ENCODE data around the gene GRIN2B.

The GRIN2B gene

DNA sequence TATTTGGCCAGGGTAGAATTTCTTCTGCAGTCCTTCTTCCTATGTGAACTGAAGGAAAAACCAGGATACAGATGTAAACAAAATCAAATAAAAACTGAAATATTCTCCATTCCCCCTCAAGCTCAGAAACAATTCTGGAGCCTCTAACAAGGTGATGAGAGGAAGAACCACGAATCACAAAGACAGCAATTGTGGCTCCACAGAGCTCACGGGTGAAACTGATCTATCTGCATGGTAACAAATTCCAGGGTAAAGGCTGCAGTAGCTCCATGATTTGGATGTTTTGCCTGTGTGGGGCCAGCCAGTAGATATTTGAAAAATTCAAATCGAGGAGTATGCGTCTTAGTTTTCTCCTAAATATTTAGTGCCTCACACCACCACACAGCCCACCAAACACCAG is 10.6 kb downstream of the GRIN2B start:
- Histone ChIP-seq H3K9ac (no peak overlapping the region), H3K36me3 (ENCODE audit: insufficient read depth) (no peaks in the 10 kb centered on the region), H3K4me2 (no peak overlapping the region), H3K79me2 (ENCODE audit: insufficient read depth, low read depth) (no peaks in the 10 kb centered on the region), H3K4me3 (IDR thresholded peaks at IDR 0.05; ENCODE audit: insufficient read depth, low read depth, low read length) (no peak overlapping the region), H3K27me3 (ENCODE audit: insufficient read depth, low read depth) (no peaks in the 10 kb centered on the region), H3K27ac (no peak overlapping the region), H4K20me1 (ENCODE audit: insufficient read depth) (no peaks in the 10 kb centered on the region), H2AFZ (ENCODE audit: low read depth) (no peak overlapping the region), H3K4me1 (ENCODE audit: low read depth, poor library complexity, severe bottlenecking) (no peaks in the 10 kb centered on the region)
- TF ChIP-seq, protein P1, sequence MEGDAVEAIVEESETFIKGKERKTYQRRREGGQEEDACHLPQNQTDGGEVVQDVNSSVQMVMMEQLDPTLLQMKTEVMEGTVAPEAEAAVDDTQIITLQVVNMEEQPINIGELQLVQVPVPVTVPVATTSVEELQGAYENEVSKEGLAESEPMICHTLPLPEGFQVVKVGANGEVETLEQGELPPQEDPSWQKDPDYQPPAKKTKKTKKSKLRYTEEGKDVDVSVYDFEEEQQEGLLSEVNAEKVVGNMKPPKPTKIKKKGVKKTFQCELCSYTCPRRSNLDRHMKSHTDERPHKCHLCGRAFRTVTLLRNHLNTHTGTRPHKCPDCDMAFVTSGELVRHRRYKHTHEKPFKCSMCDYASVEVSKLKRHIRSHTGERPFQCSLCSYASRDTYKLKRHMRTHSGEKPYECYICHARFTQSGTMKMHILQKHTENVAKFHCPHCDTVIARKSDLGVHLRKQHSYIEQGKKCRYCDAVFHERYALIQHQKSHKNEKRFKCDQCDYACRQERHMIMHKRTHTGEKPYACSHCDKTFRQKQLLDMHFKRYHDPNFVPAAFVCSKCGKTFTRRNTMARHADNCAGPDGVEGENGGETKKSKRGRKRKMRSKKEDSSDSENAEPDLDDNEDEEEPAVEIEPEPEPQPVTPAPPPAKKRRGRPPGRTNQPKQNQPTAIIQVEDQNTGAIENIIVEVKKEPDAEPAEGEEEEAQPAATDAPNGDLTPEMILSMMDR (conservative IDR thresholded peaks at IDR 0.05; ENCODE audit: low read depth, low read length): no peak

DNA sequence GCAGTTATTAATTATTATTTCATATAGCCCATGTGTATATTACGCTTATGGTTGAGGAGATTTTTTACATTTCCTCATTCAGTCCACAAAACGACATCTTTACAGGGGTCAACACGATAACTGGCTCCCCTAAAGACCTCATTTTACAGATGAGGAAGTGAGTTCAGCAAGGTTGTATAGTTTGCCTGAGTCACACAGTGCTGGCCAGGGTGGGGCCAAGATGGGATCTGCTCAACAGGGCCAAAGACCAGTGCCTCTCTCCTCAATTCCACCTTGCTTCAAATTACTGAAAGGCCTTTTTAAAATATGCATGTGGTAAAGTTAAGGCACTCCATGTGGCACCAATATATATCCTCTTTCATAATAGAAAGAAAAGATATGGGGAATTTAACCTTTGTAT is 13.1 kb downstream of the GRIN2B start:
- Histone ChIP-seq H3K79me2 (ENCODE audit: insufficient read depth, low read depth) (no peaks in the 10 kb centered on the region), H3K36me3 (ENCODE audit: insufficient read depth) (no peaks in the 10 kb centered on the region), H3K4me2 (no peak overlapping the region), H3K4me3 (IDR thresholded peaks at IDR 0.05; ENCODE audit: insufficient read depth, low read depth, low read length) (no peak overlapping the region), H3K27me3 (ENCODE audit: insufficient read depth, low read depth) (no peaks in the 10 kb centered on the region), H3K4me1 (ENCODE audit: low read depth, poor library complexity, severe bottlenecking) (no peaks in the 10 kb centered on the region), H3K9ac (no peak overlapping the region), H4K20me1 (ENCODE audit: insufficient read depth) (no peaks in the 10 kb centered on the region), H2AFZ (ENCODE audit: low read depth) (no peak overlapping the region), H3K27ac (no peak overlapping the region)
- TF ChIP-seq, protein P1 (conservative IDR thresholded peaks at IDR 0.05; ENCODE audit: low read depth, low read length): no peak

DNA sequence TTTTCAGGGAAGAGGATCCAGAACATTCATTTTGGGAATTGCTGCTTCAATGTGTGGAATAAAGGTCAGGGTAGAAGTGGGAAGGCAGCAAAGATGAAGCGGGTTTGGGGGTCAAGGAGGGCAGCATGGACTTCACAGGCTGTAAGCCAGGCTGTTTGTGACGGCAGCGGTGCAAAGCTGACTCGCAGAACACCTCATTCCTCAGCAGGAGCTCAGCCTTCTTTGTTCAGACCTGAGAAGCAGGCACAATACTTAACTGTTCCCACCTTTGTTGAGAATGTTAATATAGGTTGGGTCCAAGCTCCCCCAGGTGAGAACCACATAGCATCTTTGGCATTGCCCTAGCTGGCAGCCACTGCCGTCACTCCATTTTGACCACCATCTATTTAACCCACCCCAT is 16.7 kb downstream of the GRIN2B start:
- H3K4me2 ChIP-seq: no peak overlapping the region
- TF ChIP-seq, protein P1 (conservative IDR thresholded peaks at IDR 0.05; ENCODE audit: low read depth, low read length): no peak
- H3K36me3 ChIP-seq (ENCODE audit: insufficient read depth): no peaks in the 10 kb centered on the region
- no peak overlapping the region for H3K4me3 ChIP-seq (IDR thresholded peaks at IDR 0.05; ENCODE audit: insufficient read depth, low read depth, low read length)
- H3K27me3 ChIP-seq (ENCODE audit: insufficient read depth, low read depth): no peaks in the 10 kb centered on the region
- no peak overlapping the region for H3K9ac ChIP-seq
- H3K79me2 ChIP-seq (ENCODE audit: insufficient read depth, low read depth): no peaks in the 10 kb centered on the region
- H4K20me1 ChIP-seq (ENCODE audit: insufficient read depth): no peaks in the 10 kb centered on the region
- no peak overlapping the region for H3K27ac ChIP-seq
- H3K4me1 ChIP-seq (ENCODE audit: low read depth, poor library complexity, severe bottlenecking): no peaks in the 10 kb centered on the region
- no peak overlapping the region for H2AFZ ChIP-seq (ENCODE audit: low read depth)

DNA sequence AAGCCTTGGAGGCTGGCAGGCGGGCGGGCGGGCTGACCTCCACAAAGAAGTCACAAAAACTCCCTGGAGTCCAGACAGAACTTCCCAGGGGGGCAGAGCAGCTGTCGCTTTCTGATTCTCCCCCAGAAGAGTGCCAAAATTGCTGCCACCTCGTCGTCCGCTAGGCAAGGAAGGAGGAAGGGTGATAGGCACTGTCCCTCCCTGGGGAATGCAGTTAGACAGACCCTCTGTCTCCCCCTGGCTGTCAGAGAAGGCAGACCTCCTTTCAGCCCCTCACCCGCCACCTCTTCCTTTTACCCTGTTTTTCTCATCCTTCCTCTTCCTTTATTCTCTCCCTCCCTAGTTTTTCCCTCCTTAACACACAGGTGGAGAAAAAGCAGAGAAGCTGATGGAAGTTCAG is 18.7 kb downstream of the GRIN2B start:
- Histone ChIP-seq H3K9ac (no peak overlapping the region), H3K27ac (no peak overlapping the region), H3K27me3 (ENCODE audit: insufficient read depth, low read depth) (no peaks in the 10 kb centered on the region), H2AFZ (ENCODE audit: low read depth) (no peak overlapping the region), H3K79me2 (ENCODE audit: insufficient read depth, low read depth) (no peaks in the 10 kb centered on the region), H3K4me2 (no peak overlapping the region), H3K4me3 (IDR thresholded peaks at IDR 0.05; ENCODE audit: insufficient read depth, low read depth, low read length) (no peak overlapping the region), H3K4me1 (ENCODE audit: low read depth, poor library complexity, severe bottlenecking) (no peaks in the 10 kb centered on the region), H4K20me1 (ENCODE audit: insufficient read depth) (no peaks in the 10 kb centered on the region), H3K36me3 (ENCODE audit: insufficient read depth) (no peaks in the 10 kb centered on the region)
- TF ChIP-seq, protein P1 (conservative IDR thresholded peaks at IDR 0.05; ENCODE audit: low read depth, low read length): no peak; the same call in 1 of the 2 replicates
